Lung (tissue), 16 donors: ENCODE measurements around the gene NAB1. TPM values are rescaled to one million over a fixed set of nuclear protein-coding genes. Genes with fewer than 3 reads are reported as not detected.

Source experiments
- ATAC-seq: fragments of 200-7000 bp; cut with Tn5 transposase; one replicate; pipeline ENCODE4 v1.9.1; 2020; ENCODE audit warnings: moderate number of reproducible peaks; ENCODE audit not compliant: insufficient read depth, low FRiP score
- DNase-seq, 3 donors: peaks; one replicate each; pipeline ENCODE4 v3.0.0-alpha.2; 2013 to 2017
- H3K27ac ChIP-seq, 2 donors: one replicate each; pipeline ENCODE4 v1.5.1; 2013; ENCODE audit warnings: mild to moderate bottlenecking in 2 of 2, moderate library complexity in 2 of 2, control low read depth in 1 of 2, inconsistent platforms in 1 of 2, low read depth in 1 of 2, low read length in 1 of 2
- H3K27me3 ChIP-seq, 3 donors: one replicate each; pipeline ENCODE4 v1.5.1; 2013; ENCODE audit warnings: low read length in 2 of 3; ENCODE audit not compliant: control insufficient read depth in 3 of 3, insufficient read depth in 3 of 3
- H3K36me3 ChIP-seq, 4 donors: one replicate each; pipeline ENCODE4 v1.5.1; 2013; ENCODE audit warnings: low read length in 4 of 4, mild to moderate bottlenecking in 1 of 4, moderate library complexity in 1 of 4; ENCODE audit not compliant: control insufficient read depth in 4 of 4, insufficient read depth in 4 of 4
- H3K4me1 ChIP-seq, 5 donors: one replicate each; pipeline ENCODE4 v1.5.1; 2013; ENCODE audit warnings: low read length in 5 of 5, mild to moderate bottlenecking in 2 of 5, moderate library complexity in 1 of 5; ENCODE audit not compliant: control insufficient read depth in 5 of 5, insufficient read depth in 5 of 5
- H3K4me3 ChIP-seq: one replicate; pipeline ENCODE4 v1.5.1; 2013; ENCODE audit warnings: mild to moderate bottlenecking, control low read depth, moderate library complexity
- H3K9ac ChIP-seq, 2 donors: one replicate each; pipeline ENCODE4 v1.5.1; 2013; ENCODE audit warnings: low read length in 2 of 2, control low read depth in 1 of 2; ENCODE audit not compliant: insufficient read depth in 1 of 2
- H3K9me3 ChIP-seq, 4 donors: one replicate each; pipeline ENCODE4 v1.5.1; 2013; ENCODE audit warnings: low read length in 3 of 4, mild to moderate bottlenecking in 1 of 4, moderate library complexity in 1 of 4; ENCODE audit not compliant: control insufficient read depth in 4 of 4, insufficient read depth in 3 of 4
- CTCF ChIP-seq: IDR thresholded peaks from 2 replicates; pipeline ENCODE4 v1.5.1; 2012; ENCODE audit warnings: mild to moderate bottlenecking; ENCODE audit errors: control extremely low read depth, extremely low read depth
- WGBS, 2 donors: extraction: QIAGEN DNeasy Blood & Tissue Kit; methylation state at CpG; one replicate each; pipeline ENCODE4 v1.1.7; 2013; 5-methylcytosine and 5-hydroxymethylcytosine counted together
- long read RNA-seq, 5 donors: transcript quantifications; one replicate each; lab custom pipeline, GENCODE V29; 2026
- polyA plus RNA-seq, 2 donors: library from polyadenylated mRNA; stranded (reverse); fragments of 200-250 nt; gene quantifications; one replicate each; pipeline ENCODE4 v1.2.1, GENCODE V29; 2013
- total RNA-seq, 2 donors: library from RNA; depleted of rRNA in 1 of 2; stranded (reverse); fragments of >200 nt in 1 of 2; gene quantifications; one replicate each; pipeline ENCODE4 v1.2.1, GENCODE V29; 2014 to 2021
- donor health status: control.
- donor health status: control.
- donor health status: Bipolar disorder and iron deficiency.
- donor health status: healthy.
- donor health status: DM: yes; HTN: yes; CAD: no.

The NAB1 gene
- 10 to 100 TPM; 28.2 to 71.9 TPM for total RNA-seq
- polyA plus RNA-seq, result 10 to 100 TPM; 14.3 to 16.3 TPM
- long read RNA-seq, donor 1, partial matches to known transcripts, result 0 of 1 reads
- long read RNA-seq, donor 1, other reads (novel, unspliced or antisense), result 0 of 1 reads
- long read RNA-seq, donor 2, partial matches to known transcripts, result 0 of 3 reads
- long read RNA-seq, donor 2, other reads (novel, unspliced or antisense), result 0 of 3 reads
- long read RNA-seq, donor 3, partial matches to known transcripts, result 0 of 2 reads
- long read RNA-seq, donor 3, other reads (novel, unspliced or antisense), result 0 of 2 reads
- long read RNA-seq, donor 4, partial matches to known transcripts, result 0 of 2 reads
- long read RNA-seq, donor 4, other reads (novel, unspliced or antisense), result 0 of 2 reads
- long read RNA-seq, donor 5, transcript NAB1-202 (8 exons, 2,360 nt), result major isoform, 6 of 7 reads
- long read RNA-seq, donor 5, partial matches to known transcripts, result 0 of 7 reads
- long read RNA-seq, donor 5, other reads (novel, unspliced or antisense), result 0 of 7 reads

- peak within 1 kb of the TSS; percentile 53 to 86 for H3K9ac ChIP-seq
- H3K27me3 ChIP-seq, result no peaks in the 10 kb centered on the region
- no peak for TF ChIP-seq CTCF
- peak; percentile 76 to 77 (median 76) for DNase-seq
- H3K4me3 ChIP-seq, result peak within 1 kb of the TSS; percentile 99
- peak; percentile 66 for ATAC-seq
- no peaks in the 10 kb centered on the region for H3K36me3 ChIP-seq
- peaks cover 0 to 38% (median 7%) of the 10 kb centered on the region in 5 donors for H3K4me1 ChIP-seq
- H3K27ac ChIP-seq, result peak within 1 kb of the TSS; percentile 95 to 100
- 0% methylated on average over 35 to 87 of the region's 95 CpGs for WGBS, 2 donors
- H3K9me3 ChIP-seq, result no peaks in the 10 kb centered on the region
Observed at GRCh38 chr2:190649035-190649797, at the start of gene NAB1. TSS of gene NAB1 (plus strand) at chr2:190649083. CDS start at chr2:190659177, 10,094 bp downstream.

GRCh38 chr2:190599546-190600220 lies 49.2 kb upstream of the NAB1 start:
- TF ChIP-seq CTCF, result no peak

GRCh38 chr2:190600293-190601103 lies 48.4 kb upstream of the NAB1 start:
- H3K4me1 ChIP-seq, result peaks cover 0 to 6% (median 0%) of the 10 kb centered on the region in 5 donors
- no peak for ATAC-seq
- H3K9me3 ChIP-seq, result peaks cover 0 to 2% (median 0%) of the 10 kb centered on the region in 4 donors
- H3K27me3 ChIP-seq, result no peaks in the 10 kb centered on the region
- H3K9ac ChIP-seq, result no peak overlapping the region
- 72 to 75% methylated on average over 5 of the region's 5 CpGs for WGBS, 2 donors
- DNase-seq, result no peak
- no peak overlapping the region for H3K4me3 ChIP-seq
- TF ChIP-seq CTCF, result no peak
- no peaks in the 10 kb centered on the region for H3K36me3 ChIP-seq
- H3K27ac ChIP-seq, result no peak overlapping the region

More at GRCh38 chr2:190599546-190600220, 49.2 kb upstream of the NAB1 start:
- H3K9me3 ChIP-seq, result peaks cover 0 to 2% (median 0%) of the 10 kb centered on the region in 4 donors
- no peak overlapping the region for H3K9ac ChIP-seq
- no peaks in the 10 kb centered on the region for H3K36me3 ChIP-seq
- H3K4me1 ChIP-seq, result peaks cover 0 to 6% (median 0%) of the 10 kb centered on the region in 5 donors
- ATAC-seq (no peak), DNase-seq (no peak)
- H3K4me3 ChIP-seq, result no peak overlapping the region
- WGBS, 2 donors, result 83 to 88% methylated on average over 8 of the region's 8 CpGs
- no peak overlapping the region for H3K27ac ChIP-seq
- no peaks in the 10 kb centered on the region for H3K27me3 ChIP-seq
